HEK293T (cell line): ENCODE results near the gene ATG7.

Experiments
- BHLHE40 ChIP-seq: fragments of 450-650 bp; IDR thresholded peaks from 2 replicates; pipeline ENCODE4 v1.6.1; 2016; ENCODE audit warnings: mild to moderate bottlenecking, moderate library complexity, borderline replicate concordance
- ELF4 ChIP-seq: fragments of 450-650 bp; IDR thresholded peaks from 2 replicates; pipeline ENCODE4 v1.6.1; 2017; ENCODE audit warnings: antibody characterized with exemption
- FOXM1 ChIP-seq: fragments of 450-650 bp; IDR thresholded peaks from 2 replicates; pipeline ENCODE4 v1.6.1; 2017; ENCODE audit warnings: mild to moderate bottlenecking, borderline replicate concordance
- HDGF ChIP-seq: fragments of 450-650 bp; IDR thresholded peaks from 2 replicates; pipeline ENCODE4 v1.6.1; 2017; ENCODE audit warnings: antibody characterized with exemption, borderline replicate concordance
- LEF1 ChIP-seq: fragments of 450-650 bp; IDR thresholded peaks from 2 replicates; pipeline ENCODE4 v1.6.1; 2017; ENCODE audit warnings: mild to moderate bottlenecking, borderline replicate concordance
- NFRKB ChIP-seq: fragments of 450-650 bp; IDR thresholded peaks from 2 replicates; pipeline ENCODE4 v1.6.1; 2016; ENCODE audit warnings: mild to moderate bottlenecking, moderate library complexity
- SP1 ChIP-seq: fragments of 450-650 bp; IDR thresholded peaks from 2 replicates; pipeline ENCODE4 v1.6.1; 2017
- SUZ12 ChIP-seq: fragments of 450-650 bp; IDR thresholded peaks from 2 replicates; pipeline ENCODE4 v1.6.1; 2016; ENCODE audit warnings: mild to moderate bottlenecking

- TF ChIP-seq NFRKB (no peak), FOXM1 (no peak), SUZ12 (no peak), ELF4 (no peak), BHLHE40 (no peak), HDGF (no peak), SP1 (no peak), LEF1 (no peak)
These were observed 245.4 kb downstream of the ATG7 start for GRCh38 chr3:11517601-11518000.
